ENCODE data around the gene SHOC2.

GRCh38 chr10:110927461-110927860, 8.1 kb downstream of the SHOC2 start:
- no peak for TF ChIP-seq CTCF (conservative IDR thresholded peaks at IDR 0.05)
- TF ChIP-seq ZFX (IDR thresholded peaks at IDR 0.05): no peak
